A549 (cell line): ENCODE measurements around the gene GABBR1.

Experiments used
- BHLHE40 ChIP-seq: IDR thresholded peaks from 2 replicates; pipeline ENCODE4 v1.6.1; 2012; ENCODE audit warnings: low read depth, low read length, inconsistent platforms
- EP300 ChIP-seq, 2 experiments: fragments of >200 bp; sonication (Bioruptor Twin); formaldehyde crosslinking; IDR thresholded peaks; 2 replicates in 1 of 2; 3 replicates in 1 of 2; pipeline ENCODE4 v1.6.1; 2016 to 2017
- HDAC2 ChIP-seq: fragments of 200-600 bp; sonication (generic); IDR thresholded peaks from 2 replicates; pipeline ENCODE4 v1.6.1; 2016
- POLR2A ChIP-seq: IDR thresholded peaks from 2 replicates; pipeline ENCODE4 v1.6.1; 2012; ENCODE audit warnings: mild to moderate bottlenecking, low read length
- SREBF2 ChIP-seq: fragments of 450-650 bp; IDR thresholded peaks from 2 replicates; pipeline ENCODE4 v1.6.1; 2014; ENCODE audit warnings: mild to moderate bottlenecking, moderate library complexity
- USF2 ChIP-seq: fragments of 450-650 bp; IDR thresholded peaks from 2 replicates; pipeline ENCODE4 v1.6.1; 2014; ENCODE audit warnings: antibody characterized with exemption
- TF ChIP-seq, protein P1 (sequence below): fragments of >200 bp; sonication (Bioruptor Twin); formaldehyde crosslinking; IDR thresholded peaks from 3 replicates; pipeline ENCODE4 v1.5.1; 2016
- TF ChIP-seq, protein P2 (sequence below): IDR thresholded peaks from 2 replicates; pipeline ENCODE4 v1.6.1; 2012; ENCODE audit warnings: low read depth, borderline replicate concordance
- TF ChIP-seq, protein P3 (sequence below): IDR thresholded peaks from 2 replicates; pipeline ENCODE4 v1.6.1; 2012

DNA sequence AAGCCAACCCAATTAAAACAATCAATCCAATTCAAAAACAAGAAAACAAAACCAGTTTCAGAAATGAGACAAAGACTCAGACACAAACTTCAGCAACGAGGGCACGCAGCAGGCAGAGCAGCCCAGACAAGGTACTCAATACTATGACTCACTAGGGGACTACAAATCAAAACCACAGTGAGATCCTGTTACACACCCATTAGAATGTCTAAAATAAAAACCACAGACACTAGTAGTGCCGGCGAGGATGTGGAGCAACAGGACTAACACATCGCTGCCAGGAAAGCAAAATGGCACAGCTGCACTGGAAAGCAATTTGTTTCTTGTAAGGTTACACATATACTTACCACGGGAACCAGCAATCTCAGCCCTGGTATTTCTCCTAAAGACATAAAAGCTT, 116.9 kb downstream of the GABBR1 start:
- TF ChIP-seq, protein P1, sequence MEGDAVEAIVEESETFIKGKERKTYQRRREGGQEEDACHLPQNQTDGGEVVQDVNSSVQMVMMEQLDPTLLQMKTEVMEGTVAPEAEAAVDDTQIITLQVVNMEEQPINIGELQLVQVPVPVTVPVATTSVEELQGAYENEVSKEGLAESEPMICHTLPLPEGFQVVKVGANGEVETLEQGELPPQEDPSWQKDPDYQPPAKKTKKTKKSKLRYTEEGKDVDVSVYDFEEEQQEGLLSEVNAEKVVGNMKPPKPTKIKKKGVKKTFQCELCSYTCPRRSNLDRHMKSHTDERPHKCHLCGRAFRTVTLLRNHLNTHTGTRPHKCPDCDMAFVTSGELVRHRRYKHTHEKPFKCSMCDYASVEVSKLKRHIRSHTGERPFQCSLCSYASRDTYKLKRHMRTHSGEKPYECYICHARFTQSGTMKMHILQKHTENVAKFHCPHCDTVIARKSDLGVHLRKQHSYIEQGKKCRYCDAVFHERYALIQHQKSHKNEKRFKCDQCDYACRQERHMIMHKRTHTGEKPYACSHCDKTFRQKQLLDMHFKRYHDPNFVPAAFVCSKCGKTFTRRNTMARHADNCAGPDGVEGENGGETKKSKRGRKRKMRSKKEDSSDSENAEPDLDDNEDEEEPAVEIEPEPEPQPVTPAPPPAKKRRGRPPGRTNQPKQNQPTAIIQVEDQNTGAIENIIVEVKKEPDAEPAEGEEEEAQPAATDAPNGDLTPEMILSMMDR, result no peak
- TF ChIP-seq USF2 (no peak), POLR2A (no peak), EP300 (IDR thresholded peaks at IDR 0.05) (no peak), SREBF2 (no peak), BHLHE40 (no peak), HDAC2 (no peak)
- TF ChIP-seq, protein P2, sequence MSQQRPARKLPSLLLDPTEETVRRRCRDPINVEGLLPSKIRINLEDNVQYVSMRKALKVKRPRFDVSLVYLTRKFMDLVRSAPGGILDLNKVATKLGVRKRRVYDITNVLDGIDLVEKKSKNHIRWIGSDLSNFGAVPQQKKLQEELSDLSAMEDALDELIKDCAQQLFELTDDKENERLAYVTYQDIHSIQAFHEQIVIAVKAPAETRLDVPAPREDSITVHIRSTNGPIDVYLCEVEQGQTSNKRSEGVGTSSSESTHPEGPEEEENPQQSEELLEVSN, result no peak
- TF ChIP-seq, protein P3, sequence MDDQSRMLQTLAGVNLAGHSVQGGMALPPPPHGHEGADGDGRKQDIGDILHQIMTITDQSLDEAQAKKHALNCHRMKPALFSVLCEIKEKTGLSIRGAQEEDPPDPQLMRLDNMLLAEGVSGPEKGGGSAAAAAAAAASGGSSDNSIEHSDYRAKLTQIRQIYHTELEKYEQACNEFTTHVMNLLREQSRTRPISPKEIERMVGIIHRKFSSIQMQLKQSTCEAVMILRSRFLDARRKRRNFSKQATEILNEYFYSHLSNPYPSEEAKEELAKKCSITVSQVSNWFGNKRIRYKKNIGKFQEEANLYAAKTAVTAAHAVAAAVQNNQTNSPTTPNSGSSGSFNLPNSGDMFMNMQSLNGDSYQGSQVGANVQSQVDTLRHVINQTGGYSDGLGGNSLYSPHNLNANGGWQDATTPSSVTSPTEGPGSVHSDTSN, result no peak
